Activated CD4-positive, alpha-beta T cell treated with anti-CD3 and anti-CD28 coated beads, Interleukin-2, amount 50 U/mL, for 24 hours (primary cell): ENCODE data around the gene ANKRD33B.
"Not testable (repeated sequence)": the region's sequence is repeated elsewhere in the genome, so short reads cannot be mapped to it uniquely, and the experiment has no call there.

Experiments
- DNase-seq, 2 donors: peaks; one replicate each; pipeline ENCODE4 v3.0.0-alpha.2; 2020; ENCODE audit warnings: low read depth in 1 of 2, low spot score in 1 of 2

Gene ANKRD33B

DNA sequence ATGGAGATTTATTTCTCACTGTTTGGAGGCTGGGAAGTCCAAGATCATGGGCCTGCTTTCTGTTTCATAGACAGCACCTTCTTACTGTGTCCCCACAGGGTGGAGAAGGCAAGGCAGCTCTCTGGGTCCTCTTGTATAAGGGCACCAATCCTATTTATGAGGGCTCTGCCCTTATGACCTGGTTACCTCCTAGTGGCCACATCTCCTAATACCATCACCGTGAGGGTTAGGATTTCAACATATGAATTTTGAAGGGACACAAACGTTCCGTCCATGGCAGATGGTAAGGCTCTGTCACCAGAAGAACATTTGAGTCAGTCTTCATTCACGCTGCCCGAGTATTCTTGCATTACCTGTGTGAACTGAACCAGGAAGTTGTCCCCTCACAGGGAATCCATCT, 48.4 kb downstream of the ANKRD33B start:
- no peak for DNase-seq

DNA sequence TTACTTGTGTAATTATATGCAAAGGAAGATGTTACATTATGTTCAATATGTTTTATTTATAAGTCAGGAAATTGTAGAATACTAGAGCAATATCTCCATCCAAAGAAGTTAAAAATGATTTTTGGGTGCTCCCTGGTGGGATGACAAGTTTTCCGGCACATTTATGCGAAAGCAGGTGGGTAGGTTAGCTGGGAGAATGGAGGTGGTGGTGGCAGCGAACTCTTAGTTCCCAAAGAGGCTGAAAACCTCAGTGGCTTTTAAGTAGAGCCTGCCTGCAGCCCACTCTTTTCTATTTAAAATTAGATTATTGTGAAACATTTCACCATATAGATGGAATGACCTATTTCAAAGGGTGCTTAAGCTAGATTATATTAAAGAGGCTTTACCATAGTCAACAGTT, 51.8 kb downstream of the ANKRD33B start:
- no peak for DNase-seq

DNA sequence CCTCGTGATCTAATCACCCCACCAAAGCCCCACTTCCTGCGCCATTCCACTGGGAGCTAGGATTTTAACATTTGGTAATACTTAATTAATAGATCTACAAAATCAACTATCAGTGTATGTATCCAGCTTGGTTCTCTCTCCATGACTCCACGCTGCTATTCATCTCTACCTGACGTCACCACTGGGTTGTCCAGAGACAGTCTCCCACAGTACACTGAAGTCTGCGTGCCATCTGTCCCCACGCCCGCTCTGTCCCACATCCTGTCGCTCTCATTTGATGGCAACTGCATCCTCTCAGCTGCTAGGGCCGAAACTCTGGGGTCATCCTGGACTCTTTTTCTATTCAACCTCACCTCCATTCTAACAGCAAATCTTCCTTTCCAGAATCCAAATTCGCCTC, 53.2 kb downstream of the ANKRD33B start:
- no peak for DNase-seq

DNA sequence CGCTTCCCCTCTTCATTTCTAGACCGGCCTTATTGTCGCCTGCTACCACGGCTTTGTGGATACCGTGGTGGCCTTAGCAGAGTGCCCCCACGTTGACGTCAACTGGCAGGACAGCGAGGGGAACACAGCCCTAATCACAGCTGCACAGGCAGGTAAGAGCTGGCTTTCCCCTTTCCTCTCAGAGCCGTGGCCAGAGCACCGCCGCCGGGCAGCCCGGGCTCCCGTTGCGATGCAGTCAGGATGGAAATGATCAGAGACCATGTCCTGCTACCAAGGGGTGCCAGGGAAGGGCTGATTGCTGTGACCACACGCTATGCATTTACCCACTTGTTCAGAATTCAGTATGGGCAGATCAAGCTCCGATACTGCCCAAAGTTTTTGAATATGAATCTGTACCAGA, 54.4 kb downstream of the ANKRD33B start:
- DNase-seq = no peak

DNA sequence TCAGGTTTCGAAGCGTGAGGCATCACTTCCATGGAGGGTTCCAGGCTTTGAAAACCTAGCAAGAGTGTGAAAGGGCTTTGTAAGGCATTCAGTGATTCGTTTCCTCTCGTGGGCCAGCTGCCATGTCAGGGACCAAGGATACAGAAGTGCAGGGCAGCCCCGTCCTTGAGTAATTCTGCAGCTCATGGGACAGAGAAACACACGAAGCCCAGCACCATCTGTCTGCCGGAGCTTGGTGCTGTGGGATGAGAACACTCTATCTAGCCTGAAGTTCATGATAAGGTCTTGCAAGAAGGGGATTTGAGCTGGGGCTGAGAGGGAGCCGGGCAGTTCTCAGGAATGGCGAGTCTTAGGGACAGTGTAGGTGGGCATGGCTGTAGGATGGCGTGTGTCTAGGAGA, 55.8 kb downstream of the ANKRD33B start:
- DNase-seq = no peak

DNA sequence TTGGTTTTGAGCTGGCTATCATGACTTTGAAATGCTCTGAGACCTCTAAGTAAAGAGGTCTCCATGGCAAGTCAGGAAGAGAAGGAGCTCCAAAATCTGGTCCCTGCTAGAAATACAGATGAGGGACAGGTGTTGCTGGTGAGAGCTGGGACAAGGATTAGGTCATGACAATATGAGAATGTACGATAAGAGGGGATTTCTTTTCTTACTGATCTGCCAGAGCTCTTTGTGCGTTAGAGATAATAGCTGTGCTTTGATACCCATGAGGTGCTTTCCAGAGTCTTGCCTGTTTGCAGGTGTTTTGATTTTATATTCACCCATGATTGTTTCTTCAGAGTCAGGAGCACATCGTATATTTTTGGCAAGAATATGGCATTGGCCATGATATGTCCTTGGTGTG, 56.5 kb downstream of the ANKRD33B start:
- no peak for DNase-seq

DNA sequence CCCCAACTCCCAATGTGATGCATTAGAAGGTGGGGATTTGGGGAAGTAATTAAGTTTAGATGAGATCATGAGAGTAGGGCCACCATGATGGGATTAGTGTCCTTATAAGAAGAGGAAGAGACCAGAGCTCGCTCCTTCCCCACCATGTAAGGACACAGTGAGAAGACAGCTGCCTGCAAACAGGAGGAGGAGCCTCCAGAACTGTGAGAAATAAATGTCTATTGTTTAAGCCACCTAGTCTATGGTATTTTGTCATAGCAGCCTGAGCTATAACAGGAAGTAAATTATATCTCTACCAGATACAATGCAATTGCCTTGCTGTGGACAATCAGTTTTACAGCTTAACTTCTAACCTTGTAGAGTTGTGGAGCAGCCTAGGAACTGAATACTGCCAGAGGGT, 58.0 kb downstream of the ANKRD33B start:
- no peak for DNase-seq

DNA sequence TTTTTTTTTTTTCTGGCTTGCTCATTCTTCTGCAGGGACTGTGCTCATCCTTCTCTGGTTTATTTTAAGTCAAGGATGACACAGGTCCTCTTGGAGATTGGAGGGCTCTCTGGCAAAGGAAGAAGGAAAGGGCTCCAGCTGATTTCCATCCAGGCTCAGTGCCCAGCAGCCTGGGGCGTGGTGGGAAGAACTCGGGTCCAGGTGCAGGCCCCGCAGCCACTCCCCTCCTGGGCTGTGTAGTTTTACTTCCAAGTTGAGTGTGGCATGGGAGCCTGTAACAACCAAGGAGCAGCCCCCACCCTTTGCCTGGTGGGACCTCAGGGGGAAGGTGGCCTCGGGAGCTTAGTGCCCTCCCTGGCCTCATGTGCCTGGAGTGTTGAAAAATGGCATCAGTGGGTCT, 58.9 kb downstream of the ANKRD33B start:
- DNase-seq = no peak

DNA sequence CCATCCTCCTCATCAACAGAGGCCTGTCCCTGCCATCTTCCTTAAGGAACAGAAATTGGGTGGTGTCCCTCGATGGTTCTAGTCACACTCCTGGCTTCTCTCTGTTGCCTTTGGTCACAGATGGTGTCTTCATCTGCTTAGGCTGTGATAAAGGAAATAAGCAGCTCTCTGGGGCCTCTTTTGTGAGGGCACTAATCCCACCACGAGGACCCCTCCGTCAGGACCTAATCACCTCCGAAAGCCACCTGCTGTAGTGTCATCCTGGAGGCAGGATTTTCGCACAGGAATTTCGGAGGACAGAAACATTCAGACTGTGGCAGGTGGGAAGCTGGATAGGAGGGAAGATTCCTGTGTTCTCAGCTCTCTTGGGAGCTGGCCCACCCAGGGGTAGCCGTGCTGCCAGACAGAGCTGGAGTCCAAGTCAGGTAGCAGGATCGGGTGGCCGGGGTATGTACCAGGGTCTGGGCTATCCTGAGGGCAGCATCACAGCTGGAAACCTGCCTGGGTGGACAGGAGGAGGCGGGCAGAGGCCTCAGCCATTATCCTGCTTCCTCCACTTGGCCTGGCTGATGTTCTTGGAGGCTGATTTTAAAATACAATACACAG, 59.5 kb downstream of the ANKRD33B start:
- no peak for DNase-seq

DNA sequence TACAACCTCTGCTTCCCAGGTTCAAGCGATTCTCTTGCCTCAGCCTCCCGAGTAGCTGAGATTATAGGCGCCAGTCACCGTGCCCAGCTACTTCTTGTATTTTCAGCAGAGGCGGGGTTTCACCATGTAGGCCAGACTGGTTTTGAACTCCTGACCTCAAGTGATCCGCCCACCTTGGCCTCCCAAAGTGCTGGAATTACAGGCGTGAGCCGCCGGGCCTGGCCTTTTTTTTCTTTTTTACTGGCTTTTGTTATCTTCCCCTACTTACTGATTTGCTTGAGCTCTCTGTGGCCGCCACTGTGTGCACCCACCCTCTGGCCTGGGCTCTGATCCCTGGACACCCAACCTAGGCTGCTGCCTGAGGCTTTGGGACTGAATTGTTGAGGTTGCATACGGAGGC, 60.3 kb downstream of the ANKRD33B start:
- no peak for DNase-seq

DNA sequence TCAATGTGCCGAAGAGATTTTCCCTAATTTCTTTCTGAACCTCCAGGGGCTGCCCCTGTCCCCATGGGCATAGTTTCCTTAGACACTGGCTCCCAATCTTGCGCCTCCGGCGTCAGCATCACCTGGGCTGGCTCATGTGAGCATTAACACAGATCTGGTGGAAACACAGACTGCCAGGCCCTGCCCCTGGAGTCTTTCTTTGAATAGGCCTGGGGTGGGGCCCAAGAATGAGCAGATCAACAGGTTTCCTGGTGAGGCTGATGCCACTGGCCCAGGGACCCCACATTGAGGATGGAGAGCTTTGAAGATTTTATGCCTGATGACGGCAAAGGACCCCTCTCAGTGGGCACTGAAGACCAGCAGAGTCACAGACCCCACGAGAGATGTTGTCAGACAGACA, 60.8 kb downstream of the ANKRD33B start:
- DNase-seq = no peak

DNA sequence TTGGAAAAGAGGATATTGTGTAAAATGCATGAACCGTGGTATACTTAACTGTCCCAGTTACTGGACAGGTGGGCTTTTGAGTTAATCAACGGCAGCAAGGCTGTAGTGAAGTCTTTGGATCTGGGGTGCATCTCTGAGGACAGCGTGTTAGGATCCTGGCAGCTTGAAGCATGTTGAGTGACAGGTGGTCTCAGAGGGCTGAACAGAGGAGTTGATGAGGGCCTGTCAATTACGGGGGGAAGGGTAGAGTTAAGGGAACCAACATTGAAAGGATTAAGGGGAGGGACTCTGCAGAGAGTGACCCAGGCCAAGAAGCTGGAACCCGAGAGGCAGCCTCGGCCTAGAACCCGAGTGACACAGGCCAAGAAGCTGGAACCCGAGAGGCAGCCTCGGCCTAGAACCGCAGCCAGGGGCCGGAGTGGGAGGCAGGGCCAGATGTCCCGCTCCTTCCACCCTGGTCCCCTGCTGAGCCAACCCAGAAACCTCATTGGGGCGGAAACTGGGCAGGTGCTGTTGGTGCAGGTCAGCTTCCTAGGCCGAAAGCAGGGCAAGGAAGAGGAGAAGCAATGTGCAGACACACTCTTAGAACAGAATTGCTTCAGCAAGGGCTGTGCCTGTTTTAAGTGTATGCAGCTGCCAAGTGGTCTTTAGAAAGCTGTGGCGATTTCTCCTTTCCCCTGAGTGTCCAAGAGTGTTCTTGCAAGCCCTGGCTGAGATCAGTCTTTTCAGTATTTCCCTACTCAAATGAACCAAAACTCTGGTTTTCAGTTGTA, 62.0 kb downstream of the ANKRD33B start:
- DNase-seq = no peak

DNA sequence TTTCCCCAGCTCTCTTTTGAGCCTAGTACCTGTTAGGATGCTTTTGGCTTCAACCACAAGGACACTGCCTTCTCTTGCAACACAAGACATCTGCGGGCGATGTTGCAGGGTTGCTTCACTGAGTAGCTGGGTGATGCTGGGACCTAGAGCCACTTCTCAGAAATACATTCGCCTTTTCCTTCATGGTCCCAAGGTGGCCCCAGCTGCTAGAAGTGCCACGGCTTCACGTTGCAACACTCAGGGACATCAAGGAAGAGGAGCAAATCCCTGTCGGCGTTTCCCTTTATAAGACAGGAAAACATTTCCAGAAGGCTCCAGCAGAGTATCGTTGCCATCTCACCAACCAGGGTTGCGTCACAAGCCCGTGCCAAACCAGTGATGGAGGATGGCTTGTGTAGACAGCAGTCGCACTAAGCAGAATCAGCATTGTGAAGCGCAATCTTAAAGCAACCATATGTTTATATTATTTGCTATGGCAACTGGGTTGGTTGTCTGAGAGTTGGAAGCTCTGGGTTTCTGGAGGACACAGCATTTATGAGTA, 62.7 kb downstream of the ANKRD33B start:
- DNase-seq = no peak

DNA sequence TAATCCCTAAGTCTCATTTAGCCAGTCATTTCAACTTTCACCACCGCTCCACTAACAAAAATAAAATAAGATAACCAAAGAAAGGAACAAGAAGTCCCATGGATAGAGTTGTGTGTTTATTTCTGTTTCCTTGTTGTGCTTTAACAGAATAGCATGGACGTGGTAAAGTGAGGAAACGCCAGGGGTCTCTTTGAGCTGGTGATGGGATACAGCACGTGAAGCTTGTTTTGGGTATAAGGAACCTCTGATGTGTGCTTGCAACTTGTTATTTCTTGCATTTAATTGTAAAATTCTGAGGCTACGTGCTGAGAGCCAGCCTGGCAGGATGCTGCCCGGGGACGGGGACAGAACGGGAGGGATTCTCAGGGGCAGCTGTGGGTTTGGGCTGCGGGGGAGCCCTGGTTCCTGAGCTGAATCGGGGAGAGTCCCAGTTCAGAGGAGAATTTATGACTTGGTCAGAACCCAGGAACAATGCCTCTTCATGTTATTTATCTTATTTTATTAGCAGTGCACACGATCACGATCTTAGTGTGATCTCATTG, 63.4 kb downstream of the ANKRD33B start:
- DNase-seq = no peak

DNA sequence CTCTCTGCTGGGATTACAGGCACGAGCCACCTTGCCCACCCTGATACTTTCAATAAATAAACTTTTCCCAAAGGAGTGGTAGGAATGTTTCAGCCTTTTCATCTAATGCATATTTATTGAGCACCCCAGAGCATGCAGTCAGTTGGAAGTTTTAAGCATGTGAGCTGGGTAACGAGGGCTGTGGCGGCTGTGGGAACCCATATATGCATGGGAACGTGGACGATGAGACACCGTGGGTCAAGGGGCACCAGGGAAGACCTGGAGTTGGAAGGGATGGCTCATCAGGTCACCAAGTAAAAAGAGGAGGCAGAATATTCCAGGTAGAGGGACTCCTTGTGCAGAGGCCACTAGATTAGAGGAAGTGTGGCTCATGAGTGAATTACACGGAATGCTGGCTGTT, 64.7 kb downstream of the ANKRD33B start:
- no peak for DNase-seq

DNA sequence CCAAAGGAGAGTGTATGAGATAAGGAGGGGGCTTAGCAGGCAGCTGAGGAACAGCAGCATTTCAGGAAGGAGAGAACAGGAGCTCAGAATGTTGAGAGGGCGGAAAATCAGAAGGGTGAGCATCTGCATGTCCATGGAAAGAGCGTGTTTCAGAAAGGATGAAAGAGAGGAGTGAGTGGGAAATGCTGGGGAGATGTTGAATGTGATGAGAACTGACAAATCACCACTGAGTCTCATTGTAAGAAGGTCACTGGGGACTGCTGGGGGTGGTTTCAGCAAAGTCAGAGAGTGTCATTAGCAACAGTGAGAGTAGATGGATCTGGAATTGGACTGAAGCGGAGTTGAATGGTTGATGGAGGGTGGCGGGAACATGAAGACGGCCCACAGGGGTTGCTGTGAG, 65.8 kb downstream of the ANKRD33B start:
- no peak for DNase-seq

DNA sequence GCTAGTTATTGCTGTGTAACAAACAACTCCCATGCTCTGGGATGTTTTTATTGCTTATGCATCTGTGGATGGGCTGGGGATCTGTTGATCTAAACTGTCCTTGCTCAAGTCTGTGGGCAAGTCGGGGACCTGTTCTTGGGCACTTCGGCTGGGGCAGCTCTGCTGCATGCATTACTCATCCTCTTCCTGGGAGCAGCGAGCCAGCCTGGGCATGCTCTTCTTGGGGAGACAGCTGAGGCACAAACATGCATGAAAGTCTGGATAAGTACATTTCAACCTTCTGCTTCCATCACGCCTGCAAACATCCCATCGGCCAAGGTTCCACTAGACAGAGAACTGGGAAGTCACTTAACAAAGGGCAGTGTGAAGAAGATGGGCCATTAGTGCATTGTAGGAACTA, 66.3 kb downstream of the ANKRD33B start:
- no peak for DNase-seq

DNA sequence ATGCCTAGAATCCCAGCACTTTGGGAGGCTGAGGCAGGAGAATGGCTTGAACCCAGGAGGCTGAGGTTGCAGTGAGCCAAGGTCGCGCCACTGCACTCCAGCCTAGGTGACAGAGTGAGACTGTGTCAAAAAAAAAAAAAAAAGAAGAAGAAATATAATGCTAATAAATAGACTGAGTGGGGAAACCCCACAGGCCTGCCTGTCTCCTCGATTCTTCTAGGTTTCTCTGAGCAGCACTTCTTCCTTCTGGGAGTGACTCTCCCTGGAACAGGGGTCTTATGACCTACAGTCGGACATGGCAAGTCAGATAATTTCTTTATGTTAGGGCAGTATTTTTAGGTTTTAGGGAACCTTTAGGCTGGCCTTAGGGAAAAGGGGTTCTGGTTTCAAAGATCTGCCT, 66.9 kb downstream of the ANKRD33B start:
- not testable (repeated sequence) for DNase-seq

DNA sequence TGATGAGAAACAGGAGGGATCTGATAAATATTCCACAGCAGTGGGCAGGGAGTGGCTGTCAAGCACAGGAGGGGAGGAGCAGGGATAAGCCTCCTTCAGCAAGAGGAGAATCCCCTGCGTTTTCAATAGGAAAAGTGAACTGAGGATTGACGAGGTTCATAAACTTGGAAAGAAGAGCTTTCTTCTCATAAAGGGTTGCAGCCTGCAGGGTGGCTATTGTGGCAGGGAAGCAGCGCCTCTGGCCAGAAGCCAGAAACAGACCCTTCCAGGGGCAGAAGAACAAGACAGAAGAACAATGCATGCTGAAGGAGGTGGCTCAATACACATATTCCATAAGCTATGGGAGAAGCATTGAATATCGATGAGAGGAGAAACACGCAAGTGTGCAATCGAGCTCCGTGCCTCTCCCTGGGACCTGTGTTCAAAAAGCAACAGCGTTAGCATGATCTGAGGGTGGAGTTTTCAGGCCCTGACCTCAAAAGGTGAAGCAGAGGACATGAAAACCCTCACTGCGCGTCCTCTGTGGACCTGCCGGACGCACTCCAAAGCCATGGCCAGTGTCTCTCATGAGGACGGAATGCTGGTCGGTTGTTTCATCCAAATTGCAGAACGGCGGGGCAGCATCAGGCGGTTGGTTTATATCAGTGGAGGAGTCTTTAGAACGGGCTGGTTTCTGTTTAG, 67.6 kb downstream of the ANKRD33B start:
- no peak for DNase-seq

DNA sequence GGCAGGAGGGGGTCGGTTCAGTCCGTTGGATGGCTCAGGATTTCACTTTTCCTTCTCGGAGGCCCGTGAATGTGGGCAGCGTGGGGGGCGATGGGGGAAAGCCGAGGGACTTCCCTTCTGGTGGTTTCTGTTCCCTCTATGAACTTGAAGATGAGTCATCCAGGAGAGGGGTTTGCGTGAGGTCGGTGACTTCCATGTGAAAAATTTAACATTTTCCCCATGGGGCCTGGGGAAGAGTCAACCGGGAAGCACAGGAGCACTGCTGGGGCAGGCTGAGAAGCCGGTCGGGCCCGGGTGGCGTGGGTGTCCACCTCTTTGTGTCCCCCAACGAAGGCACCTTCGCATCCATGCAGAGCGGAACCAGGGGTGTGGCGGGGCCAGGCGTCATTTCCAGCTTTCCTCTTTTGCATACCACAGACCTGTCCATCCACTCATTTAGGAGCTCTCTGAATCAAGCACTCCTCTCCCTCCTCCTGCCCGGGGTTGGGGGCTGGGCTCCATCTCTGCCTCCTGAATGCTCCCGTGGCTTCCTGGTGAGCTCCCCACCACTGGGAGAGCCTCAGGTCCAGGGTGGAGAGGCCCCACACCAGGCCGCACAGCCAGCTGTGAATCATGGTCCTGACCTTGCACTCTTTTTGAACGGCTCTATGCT, 68.4 kb downstream of the ANKRD33B start:
- peak; percentile 14 to 36 for DNase-seq

DNA sequence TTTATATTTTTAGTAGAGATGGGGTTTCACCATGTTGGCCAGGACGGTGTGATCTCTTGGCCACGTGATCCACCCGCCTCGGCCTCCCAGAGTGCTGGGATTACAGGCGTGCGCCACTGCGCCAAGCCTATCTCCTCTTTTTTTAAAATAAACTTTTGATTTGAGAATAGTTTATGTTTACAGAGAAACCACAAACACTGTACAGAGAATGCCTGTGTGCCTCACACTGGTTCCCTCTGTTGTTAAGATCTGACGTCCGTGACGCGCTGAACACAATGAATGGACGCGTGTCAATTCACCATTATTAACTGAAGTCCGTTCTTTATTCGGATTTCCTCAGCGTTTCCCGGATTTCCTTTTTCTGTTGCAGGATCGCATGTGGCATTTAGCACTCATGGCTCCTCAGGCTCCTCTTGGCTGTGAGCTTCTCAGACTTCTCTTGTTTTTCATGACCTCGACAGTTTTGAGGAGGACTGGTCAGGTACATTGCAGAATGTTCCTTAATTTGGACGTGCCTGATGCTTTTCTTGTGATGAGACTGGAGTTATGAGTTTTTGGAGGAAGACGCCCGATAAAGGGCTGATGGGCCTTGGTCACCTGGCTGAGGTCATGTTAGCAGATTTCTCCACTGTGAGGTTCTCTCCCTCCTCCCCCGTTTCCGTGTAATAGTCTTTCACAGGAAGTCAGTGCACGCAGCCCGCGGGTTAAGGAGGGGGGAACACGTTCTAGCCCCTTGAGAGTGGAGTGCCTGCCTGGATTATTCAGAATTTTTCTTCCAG, 69.6 kb downstream of the ANKRD33B start:
- peak in 1 of 2 donors; percentile 24 for DNase-seq
